Right lobe of liver (tissue), 6 donors: Measurements from ENCODE around the gene MCM3AP. TPM values are rescaled to one million over a fixed set of nuclear protein-coding genes. Genes with fewer than 3 reads are reported as not detected.

Experiments
- ATAC-seq, 4 donors: fragments of 200-7000 bp; cut with Tn5 transposase; one replicate each; pipeline ENCODE4 v1.9.1; 2020; ENCODE audit warnings: mild to moderate bottlenecking in 4 of 4, moderate library complexity in 4 of 4
- DNase-seq, 3 donors: peaks; one replicate each; pipeline ENCODE4 v3.0.0-alpha.2; 2020
- H3K27ac ChIP-seq, 3 donors: fragments of 200-600 bp; one replicate each; pipeline ENCODE4 v1.8.0; 2022
- H3K27me3 ChIP-seq, 2 donors: fragments of 200-600 bp; one replicate each; pipeline ENCODE4 v1.8.0; 2022
- H3K36me3 ChIP-seq, 4 donors: fragments of 200-600 bp; sonication (generic) in 1 of 4; one replicate each; pipeline versions ENCODE4 v1.5.1 to v1.8.0; 2017 to 2022; ENCODE audit warnings: control low read depth in 1 of 4
- H3K4me1 ChIP-seq, 4 donors: fragments of 200-600 bp; sonication (generic) in 1 of 4; one replicate each; pipeline versions ENCODE4 v1.5.1 to v1.8.0; 2017 to 2022; ENCODE audit warnings: control low read depth in 1 of 4
- H3K4me3 ChIP-seq, 3 donors: fragments of 200-600 bp; one replicate each; pipeline ENCODE4 v1.8.0; 2022
- H3K9me3 ChIP-seq, 4 donors: fragments of 200-600 bp; sonication (generic) in 1 of 4; one replicate each; pipeline versions ENCODE4 v1.5.1 to v1.8.0; 2017 to 2022; ENCODE audit warnings: control low read depth in 1 of 4
- POLR2A ChIP-seq: fragments of 450-650 bp; IDR thresholded peaks from one replicate; pipeline ENCODE4 v1.6.1; 2017; ENCODE audit warnings: antibody characterized with exemption, mild to moderate bottlenecking
- WGBS: methylation state at CpG from one replicate; pipeline ENCODE4 v1.1.6; 2018; ENCODE audit warnings: low coverage, low lambda C conversion rate; ENCODE audit not compliant: insufficient coverage; ENCODE audit errors: missing lambda C conversion rate; 5-methylcytosine and 5-hydroxymethylcytosine counted together
- intact Hi-C, 2 donors: fragments of 100-400 bp; cut with DNase I; formaldehyde crosslinking; loops; one replicate each; pipeline versions ENCODE4 v1.11.2 to v1.14.1; 2022
- total RNA-seq, 6 experiments: library from RNA; depleted of rRNA in 2 of 6; stranded (reverse); fragments of >200 nt in 2 of 6; fragmentation: NEBNext Ultra II Directional in 3 of 6; extraction: Animal tissue kit (Norgen Biotek cat#: 25700) in 3 of 6; gene quantifications; one replicate each; pipeline versions ENCODE4 v1.1.0 to v1.2.4, GENCODE V29; 2016 to 2023
- TF ChIP-seq, protein P1 (sequence below), 4 donors: fragments of 200-600 bp in 3 of 4; fragments of 450-650 bp in 1 of 4; IDR thresholded peaks; one replicate each; pipeline versions ENCODE4 v1.5.1 to v1.8.0; 2016 to 2022; ENCODE audit warnings: antibody characterized with exemption in 4 of 4, mild to moderate bottlenecking in 2 of 4
- donor health status: DM: no; HTN: yes; CAD: no.
- donor health status: DM: no; HTN: no; CAD: no.
- donor health status: DM: no; HTN: no; CAD: no.
- donor health status: DM: no; HTN: yes; CAD: no.
- donor health status: DM: no; HTN: yes; CAD: no.

MCM3AP gene
- total RNA-seq, 6 experiments from 2014 or later: 34.4 to 44.6 (median 40.7) TPM

DNA sequence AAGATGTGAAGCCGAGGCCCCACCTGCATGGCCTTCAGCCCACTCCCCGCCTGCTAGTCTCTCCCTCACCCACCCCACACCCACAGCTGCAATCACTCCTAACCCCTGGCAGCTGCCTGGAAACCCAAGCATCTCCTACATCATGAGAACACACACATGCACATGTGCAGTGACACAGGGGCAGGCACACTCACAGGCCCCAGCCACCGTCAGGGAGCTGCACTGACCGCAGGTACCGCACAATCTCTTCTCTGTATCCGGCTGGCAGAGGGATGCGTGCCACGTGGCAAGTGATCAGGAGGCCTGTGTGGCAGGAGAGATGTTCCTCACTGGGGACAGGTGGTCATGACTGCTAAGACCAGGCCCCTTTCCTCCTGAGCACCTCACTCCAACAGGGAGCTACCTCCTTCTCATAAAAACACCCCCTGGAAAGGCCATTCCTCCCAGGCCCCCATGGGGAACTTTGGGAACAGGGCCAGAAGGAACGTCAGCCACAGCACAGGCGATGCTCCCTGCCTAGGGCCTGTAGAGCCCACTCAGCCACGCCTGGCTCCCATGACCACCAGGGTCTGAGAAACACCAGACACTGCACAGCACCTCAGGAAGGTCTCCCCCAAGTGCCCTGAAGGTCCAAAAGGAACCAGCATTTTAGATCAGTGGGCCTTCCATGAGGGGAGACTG lies 62.8 kb downstream of the MCM3AP start:
- WGBS: 72% methylated on average over 7 of the region's 11 CpGs

DNA sequence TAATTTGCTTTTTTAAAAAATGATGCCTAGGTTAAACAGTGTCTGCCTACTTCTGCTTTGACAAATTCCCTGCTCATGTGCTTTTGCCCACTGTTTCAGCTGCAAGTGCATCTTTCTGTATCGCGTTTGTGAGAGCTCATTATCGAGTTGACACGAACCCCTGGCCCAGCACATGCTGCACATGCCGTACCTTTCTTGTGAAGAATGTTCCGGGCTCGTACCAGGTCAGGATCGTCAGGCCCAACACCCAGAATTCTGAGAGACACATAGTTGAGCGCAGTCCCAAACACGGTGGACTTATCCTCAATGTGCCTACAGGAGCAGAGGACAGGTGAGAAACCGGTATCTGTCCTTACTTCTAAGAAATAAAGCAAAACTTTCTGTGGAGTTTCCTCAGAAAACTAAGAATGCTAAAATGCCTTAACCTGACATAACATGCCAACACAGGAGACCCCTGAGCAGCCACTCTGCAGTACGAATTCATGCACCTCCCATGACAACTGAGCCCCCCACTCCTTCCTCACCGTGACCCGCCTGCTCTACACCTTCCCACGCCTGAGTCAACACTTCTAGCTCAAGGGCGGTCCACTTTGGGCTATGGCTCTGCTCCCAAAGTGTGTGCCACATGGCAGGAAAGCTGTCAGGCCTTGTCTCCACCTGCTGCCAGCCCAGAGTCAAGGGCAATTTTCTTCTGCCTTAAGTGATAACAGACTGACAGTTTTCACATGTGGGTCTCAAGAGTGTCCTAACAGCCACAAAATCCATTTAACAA lies 63.6 kb downstream of the MCM3AP start:
- Histone ChIP-seq H3K9me3 (no peaks in the 10 kb centered on the region), H3K4me1 (peaks cover 0 to 23% (median 6%) of the 10 kb centered on the region in 4 donors), H3K36me3 (peaks cover 0 to 42% (median 12%) of the 10 kb centered on the region in 4 donors), H3K27me3 (no peaks in the 10 kb centered on the region), H3K27ac (no peak overlapping the region), H3K4me3 (no peak overlapping the region)
- no peak for DNase-seq
- intact Hi-C loops: no loop called here
- ATAC-seq: no peak
- 80% methylated on average over 13 of the region's 16 CpGs for WGBS
- TF ChIP-seq, protein P1, sequence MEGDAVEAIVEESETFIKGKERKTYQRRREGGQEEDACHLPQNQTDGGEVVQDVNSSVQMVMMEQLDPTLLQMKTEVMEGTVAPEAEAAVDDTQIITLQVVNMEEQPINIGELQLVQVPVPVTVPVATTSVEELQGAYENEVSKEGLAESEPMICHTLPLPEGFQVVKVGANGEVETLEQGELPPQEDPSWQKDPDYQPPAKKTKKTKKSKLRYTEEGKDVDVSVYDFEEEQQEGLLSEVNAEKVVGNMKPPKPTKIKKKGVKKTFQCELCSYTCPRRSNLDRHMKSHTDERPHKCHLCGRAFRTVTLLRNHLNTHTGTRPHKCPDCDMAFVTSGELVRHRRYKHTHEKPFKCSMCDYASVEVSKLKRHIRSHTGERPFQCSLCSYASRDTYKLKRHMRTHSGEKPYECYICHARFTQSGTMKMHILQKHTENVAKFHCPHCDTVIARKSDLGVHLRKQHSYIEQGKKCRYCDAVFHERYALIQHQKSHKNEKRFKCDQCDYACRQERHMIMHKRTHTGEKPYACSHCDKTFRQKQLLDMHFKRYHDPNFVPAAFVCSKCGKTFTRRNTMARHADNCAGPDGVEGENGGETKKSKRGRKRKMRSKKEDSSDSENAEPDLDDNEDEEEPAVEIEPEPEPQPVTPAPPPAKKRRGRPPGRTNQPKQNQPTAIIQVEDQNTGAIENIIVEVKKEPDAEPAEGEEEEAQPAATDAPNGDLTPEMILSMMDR (IDR thresholded peaks at IDR 0.05): no peak
- no peak for TF ChIP-seq POLR2A

More for the DNA sequence above, 62.8 kb downstream of the MCM3AP start:
- no peaks in the 10 kb centered on the region for H3K27me3 ChIP-seq
- H3K4me1 ChIP-seq: peaks cover 0 to 23% (median 6%) of the 10 kb centered on the region in 4 donors
- intact Hi-C loops: no loop called here
- TF ChIP-seq, protein P1 (IDR thresholded peaks at IDR 0.05): no peak
- TF ChIP-seq POLR2A: no peak
- no peak overlapping the region for H3K4me3 ChIP-seq
- no peak overlapping the region for H3K27ac ChIP-seq
- no peak for DNase-seq
- peaks cover 0 to 41% (median 12%) of the 10 kb centered on the region in 4 donors for H3K36me3 ChIP-seq
- H3K9me3 ChIP-seq: no peaks in the 10 kb centered on the region
- ATAC-seq: no peak

DNA sequence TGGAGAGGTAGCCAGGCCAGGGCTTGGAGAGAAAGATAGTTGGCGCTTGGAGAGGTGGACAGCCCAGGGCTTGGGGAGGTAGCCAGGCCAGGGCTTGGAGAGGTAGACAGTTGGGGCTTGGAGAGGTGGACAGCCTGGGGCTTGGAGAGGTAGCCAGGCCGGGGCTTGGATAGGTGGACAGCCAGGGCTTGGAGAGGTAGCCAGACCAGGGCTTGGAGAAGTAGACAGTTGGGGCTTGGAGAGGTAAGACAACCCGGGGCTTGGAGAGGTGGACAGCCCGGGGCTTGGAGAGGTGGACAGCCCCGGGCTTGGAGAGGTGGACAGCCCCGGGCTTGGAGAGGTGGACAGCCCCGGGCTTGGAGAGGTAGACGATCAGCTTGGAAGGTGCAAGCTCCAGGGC lies 64.6 kb downstream of the MCM3AP start:
- DNase-seq (no peak), ATAC-seq (no peak)
- Histone ChIP-seq H3K27me3 (no peaks in the 10 kb centered on the region), H3K27ac (no peak overlapping the region), H3K36me3 (peaks cover 0 to 52% (median 12%) of the 10 kb centered on the region in 4 donors), H3K4me1 (peaks cover 0 to 13% (median 4%) of the 10 kb centered on the region in 4 donors), H3K9me3 (no peaks in the 10 kb centered on the region), H3K4me3 (no peak overlapping the region)
- 67% methylated on average over 1 of the region's 8 CpGs for WGBS
- intact Hi-C loops: no loop called here
- TF ChIP-seq, protein P1 (IDR thresholded peaks at IDR 0.05): no peak
- TF ChIP-seq POLR2A: no peak

DNA sequence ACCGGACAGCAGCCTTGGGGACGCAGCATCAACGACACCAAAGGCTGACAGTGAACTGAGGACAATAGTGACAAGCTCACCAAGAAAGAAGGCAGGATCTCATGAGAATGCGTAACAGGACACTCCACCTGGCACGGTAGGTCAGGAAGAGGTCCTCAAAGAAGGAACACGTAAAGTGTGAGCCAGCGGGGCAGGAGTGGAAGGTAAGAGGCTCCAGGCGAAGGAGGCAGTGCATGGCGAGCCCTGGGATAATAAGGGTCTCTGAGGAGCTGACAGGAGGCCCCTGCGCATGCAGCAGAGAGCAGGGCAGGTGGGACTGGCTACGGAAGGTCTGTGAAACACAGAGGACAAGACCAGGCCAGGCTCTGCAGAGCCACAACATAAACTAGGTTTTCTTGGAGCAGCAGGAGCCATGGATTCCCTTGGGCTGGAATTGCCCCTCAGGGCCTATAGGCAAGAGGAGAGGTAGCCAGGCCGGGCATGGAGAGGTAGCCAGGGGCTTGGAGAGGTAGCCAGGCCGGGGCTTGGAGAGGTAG lies 65.1 kb downstream of the MCM3AP start:
- peaks cover 0 to 10% (median 4%) of the 10 kb centered on the region in 4 donors for H3K4me1 ChIP-seq
- TF ChIP-seq, protein P1 (IDR thresholded peaks at IDR 0.05): no peak
- intact Hi-C loops: no loop called here
- no peak for ATAC-seq
- H3K9me3 ChIP-seq: no peaks in the 10 kb centered on the region
- peaks cover 0 to 56% (median 12%) of the 10 kb centered on the region in 4 donors for H3K36me3 ChIP-seq
- no peak overlapping the region for H3K27ac ChIP-seq
- H3K4me3 ChIP-seq: no peak overlapping the region
- no peaks in the 10 kb centered on the region for H3K27me3 ChIP-seq
- WGBS: 89% methylated on average over 8 of the region's 13 CpGs
- DNase-seq: peak in 1 of 3 donors; percentile 30
